ENCODE measurements around the gene ADD2. TPM values are rescaled to one million over a fixed set of nuclear protein-coding genes. Genes with fewer than 3 reads are reported as not detected.

ADD2 gene
- total RNA-seq, 4 donors from 2014 or later = 0.42 to 2.4 (median 1.3) TPM

GRCh38 chr2:70716951-70717350 lies 51.0 kb downstream of the ADD2 start:
- Histone ChIP-seq H3K4me3 (no peak overlapping the region), H3K4me1 (no peaks in the 10 kb centered on the region), H3K9me3 (no peaks in the 10 kb centered on the region), H3K27me3 (peaks cover 0 to 5% (median 0%) of the 10 kb centered on the region in 4 donors), H3K27ac (no peak overlapping the region), H3K36me3 (no peaks in the 10 kb centered on the region)
- DNase-seq = no peak
- TF ChIP-seq CTCF (IDR thresholded peaks at IDR 0.05) = no peak
- no peak for TF ChIP-seq POLR2A (IDR thresholded peaks at IDR 0.05)
- intact Hi-C loops (cut with DNase I) = no loop called here
- 77 to 85% methylated on average over 3 of the region's 3 CpGs for WGBS, 2 donors

GRCh38 chr2:70716131-70716743 lies 51.8 kb downstream of the ADD2 start:
- Histone ChIP-seq H3K27me3 (peaks cover 0 to 5% (median 0%) of the 10 kb centered on the region in 4 donors), H3K4me1 (no peaks in the 10 kb centered on the region), H3K9me3 (no peaks in the 10 kb centered on the region), H3K4me3 (no peak overlapping the region), H3K36me3 (no peaks in the 10 kb centered on the region), H3K27ac (no peak overlapping the region)
- no peak for DNase-seq
- WGBS, 2 donors = 53 to 62% methylated on average over 6 to 7 of the region's 7 CpGs
- TF ChIP-seq POLR2A (IDR thresholded peaks at IDR 0.05) (no peak), CTCF (IDR thresholded peaks at IDR 0.05) (no peak)
- intact Hi-C loops (cut with DNase I) = no loop called here

GRCh38 chr2:70715071-70715985 lies 52.7 kb downstream of the ADD2 start:
- 81 to 83% methylated on average over 6 to 7 of the region's 7 CpGs for WGBS, 2 donors
- no peaks in the 10 kb centered on the region for H3K4me1 ChIP-seq
- peaks cover 0 to 5% (median 0%) of the 10 kb centered on the region in 4 donors for H3K27me3 ChIP-seq
- no peaks in the 10 kb centered on the region for H3K36me3 ChIP-seq
- intact Hi-C loops (cut with DNase I) = no loop called here
- no peak for TF ChIP-seq CTCF (IDR thresholded peaks at IDR 0.05)
- no peak for TF ChIP-seq POLR2A (IDR thresholded peaks at IDR 0.05)
- H3K4me3 ChIP-seq = no peak overlapping the region
- DNase-seq = no peak
- no peak overlapping the region for H3K27ac ChIP-seq
- H3K9me3 ChIP-seq = no peaks in the 10 kb centered on the region

GRCh38 chr2:70714141-70714905 lies 53.7 kb downstream of the ADD2 start:
- intact Hi-C loops (cut with DNase I) = no loop called here
- H3K4me3 ChIP-seq = no peak overlapping the region
- DNase-seq = no peak

More at GRCh38 chr2:70714141-70714905, 53.7 kb downstream of the ADD2 start:
- WGBS, 2 donors = 81% methylated on average over 3 to 5 of the region's 5 CpGs
- no peaks in the 10 kb centered on the region for H3K9me3 ChIP-seq
- no peaks in the 10 kb centered on the region for H3K4me1 ChIP-seq
- H3K36me3 ChIP-seq = no peaks in the 10 kb centered on the region
- TF ChIP-seq CTCF (IDR thresholded peaks at IDR 0.05) (no peak), POLR2A (IDR thresholded peaks at IDR 0.05) (no peak)
- H3K27ac ChIP-seq = no peak overlapping the region
- H3K27me3 ChIP-seq = peaks cover 0 to 5% (median 0%) of the 10 kb centered on the region in 4 donors
